Measurements from ENCODE around the gene DYRK1A.

DNA sequence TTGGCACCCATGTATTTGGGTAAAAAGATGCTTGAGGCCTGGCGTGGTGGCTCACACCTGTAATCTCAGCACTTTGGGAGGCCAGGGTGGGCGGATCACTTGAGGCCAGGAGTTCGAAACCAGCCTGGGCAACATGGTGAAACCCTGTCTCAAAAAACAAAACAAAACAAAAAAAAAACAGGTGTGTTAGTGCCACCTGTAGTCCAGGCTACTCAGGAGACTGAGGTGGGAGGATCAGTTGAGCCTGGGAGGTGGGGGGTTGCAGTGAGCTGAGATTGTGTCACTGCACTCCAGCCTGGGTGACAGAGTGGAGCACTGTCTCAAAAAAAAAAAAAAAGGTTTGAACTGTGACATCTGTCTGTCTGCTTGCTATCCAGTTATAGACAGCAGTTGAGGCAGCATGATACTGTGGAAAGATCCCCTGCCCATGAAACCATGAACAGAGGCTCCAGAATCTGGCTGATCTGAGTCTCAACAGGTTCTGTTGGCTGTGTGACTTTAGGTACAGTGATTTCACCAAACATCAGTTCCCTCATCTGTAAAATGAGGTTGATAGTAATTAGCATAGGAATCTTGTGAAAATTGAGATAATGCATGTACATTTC, 5.7 kb downstream of the DYRK1A start:
- TF ChIP-seq, protein P1, sequence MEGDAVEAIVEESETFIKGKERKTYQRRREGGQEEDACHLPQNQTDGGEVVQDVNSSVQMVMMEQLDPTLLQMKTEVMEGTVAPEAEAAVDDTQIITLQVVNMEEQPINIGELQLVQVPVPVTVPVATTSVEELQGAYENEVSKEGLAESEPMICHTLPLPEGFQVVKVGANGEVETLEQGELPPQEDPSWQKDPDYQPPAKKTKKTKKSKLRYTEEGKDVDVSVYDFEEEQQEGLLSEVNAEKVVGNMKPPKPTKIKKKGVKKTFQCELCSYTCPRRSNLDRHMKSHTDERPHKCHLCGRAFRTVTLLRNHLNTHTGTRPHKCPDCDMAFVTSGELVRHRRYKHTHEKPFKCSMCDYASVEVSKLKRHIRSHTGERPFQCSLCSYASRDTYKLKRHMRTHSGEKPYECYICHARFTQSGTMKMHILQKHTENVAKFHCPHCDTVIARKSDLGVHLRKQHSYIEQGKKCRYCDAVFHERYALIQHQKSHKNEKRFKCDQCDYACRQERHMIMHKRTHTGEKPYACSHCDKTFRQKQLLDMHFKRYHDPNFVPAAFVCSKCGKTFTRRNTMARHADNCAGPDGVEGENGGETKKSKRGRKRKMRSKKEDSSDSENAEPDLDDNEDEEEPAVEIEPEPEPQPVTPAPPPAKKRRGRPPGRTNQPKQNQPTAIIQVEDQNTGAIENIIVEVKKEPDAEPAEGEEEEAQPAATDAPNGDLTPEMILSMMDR (conservative IDR thresholded peaks at IDR 0.05; ENCODE audit: low read depth, low read length) = no peak; the same call in 1 of the 2 replicates
- no peak for TF ChIP-seq EZH2 (IDR thresholded peaks at IDR 0.05; ENCODE audit: low read length, unreplicated experiment)
